Ishikawa (cell line): Measurements from ENCODE around the gene ZNF592.

Experiments
- CEBPB ChIP-seq: IDR thresholded peaks from 2 replicates; pipeline ENCODE4 v1.6.1; 2012
- CREB1 ChIP-seq: IDR thresholded peaks from 2 replicates; pipeline ENCODE4 v1.6.1; 2012; ENCODE audit warnings: low read depth
- EGR1 ChIP-seq: IDR thresholded peaks from 2 replicates; pipeline ENCODE4 v1.6.1; 2012
- EP300 ChIP-seq: IDR thresholded peaks from 2 replicates; pipeline ENCODE4 v1.6.1; 2012; ENCODE audit warnings: borderline replicate concordance
- FOXM1 ChIP-seq: IDR thresholded peaks from 2 replicates; pipeline ENCODE4 v1.6.1; 2012; ENCODE audit warnings: low read depth, borderline replicate concordance
- NFIC ChIP-seq: IDR thresholded peaks from 2 replicates; pipeline ENCODE4 v1.6.1; 2012
- RAD21 ChIP-seq: IDR thresholded peaks from 2 replicates; pipeline ENCODE4 v1.6.1; 2012; ENCODE audit warnings: low read depth
- TAF1 ChIP-seq: IDR thresholded peaks from 2 replicates; pipeline ENCODE4 v1.6.1; 2012; ENCODE audit warnings: low read depth, mild to moderate bottlenecking
- TCF12 ChIP-seq: IDR thresholded peaks from 2 replicates; pipeline ENCODE4 v1.6.1; 2012; ENCODE audit warnings: low read depth
- TEAD4 ChIP-seq: IDR thresholded peaks from 2 replicates; pipeline ENCODE4 v1.6.1; 2012
- YY1 ChIP-seq: IDR thresholded peaks from 2 replicates; pipeline ENCODE4 v1.6.1; 2012; ENCODE audit warnings: low read depth
- ZBTB7A ChIP-seq: IDR thresholded peaks from 2 replicates; pipeline ENCODE4 v1.6.1; 2012; ENCODE audit warnings: low read depth
- TF ChIP-seq, protein P1 (sequence below): IDR thresholded peaks from 2 replicates; pipeline ENCODE4 v1.6.1; 2012
- TF ChIP-seq, protein P2 (sequence below): IDR thresholded peaks from 2 replicates; pipeline ENCODE4 v1.6.1; 2012
- TF ChIP-seq, protein P3 (sequence below): IDR thresholded peaks from 2 replicates; pipeline ENCODE4 v1.6.1; 2012; ENCODE audit warnings: low read depth, mild to moderate bottlenecking

The ZNF592 gene

GRCh38 chr15:84734794-84735479, 13.5 kb upstream of the ZNF592 start:
- TF ChIP-seq TEAD4 (peak; percentile 70), TAF1 (no peak), ZBTB7A (no peak), TCF12 (no peak; the same call in 1 of the 2 replicates), YY1 (no peak), EGR1 (no peak), CEBPB (0 out of 2 replicates have a peak, but pooled peaks have one; percentile 3), NFIC (no peak), FOXM1 (no peak), RAD21 (no peak), CREB1 (no peak), EP300 (no peak)
- TF ChIP-seq, protein P1, sequence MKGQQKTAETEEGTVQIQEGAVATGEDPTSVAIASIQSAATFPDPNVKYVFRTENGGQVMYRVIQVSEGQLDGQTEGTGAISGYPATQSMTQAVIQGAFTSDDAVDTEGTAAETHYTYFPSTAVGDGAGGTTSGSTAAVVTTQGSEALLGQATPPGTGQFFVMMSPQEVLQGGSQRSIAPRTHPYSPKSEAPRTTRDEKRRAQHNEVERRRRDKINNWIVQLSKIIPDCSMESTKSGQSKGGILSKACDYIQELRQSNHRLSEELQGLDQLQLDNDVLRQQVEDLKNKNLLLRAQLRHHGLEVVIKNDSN = no peak
- TF ChIP-seq, protein P2, sequence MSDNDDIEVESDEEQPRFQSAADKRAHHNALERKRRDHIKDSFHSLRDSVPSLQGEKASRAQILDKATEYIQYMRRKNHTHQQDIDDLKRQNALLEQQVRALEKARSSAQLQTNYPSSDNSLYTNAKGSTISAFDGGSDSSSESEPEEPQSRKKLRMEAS = no peak
- TF ChIP-seq, protein P3, sequence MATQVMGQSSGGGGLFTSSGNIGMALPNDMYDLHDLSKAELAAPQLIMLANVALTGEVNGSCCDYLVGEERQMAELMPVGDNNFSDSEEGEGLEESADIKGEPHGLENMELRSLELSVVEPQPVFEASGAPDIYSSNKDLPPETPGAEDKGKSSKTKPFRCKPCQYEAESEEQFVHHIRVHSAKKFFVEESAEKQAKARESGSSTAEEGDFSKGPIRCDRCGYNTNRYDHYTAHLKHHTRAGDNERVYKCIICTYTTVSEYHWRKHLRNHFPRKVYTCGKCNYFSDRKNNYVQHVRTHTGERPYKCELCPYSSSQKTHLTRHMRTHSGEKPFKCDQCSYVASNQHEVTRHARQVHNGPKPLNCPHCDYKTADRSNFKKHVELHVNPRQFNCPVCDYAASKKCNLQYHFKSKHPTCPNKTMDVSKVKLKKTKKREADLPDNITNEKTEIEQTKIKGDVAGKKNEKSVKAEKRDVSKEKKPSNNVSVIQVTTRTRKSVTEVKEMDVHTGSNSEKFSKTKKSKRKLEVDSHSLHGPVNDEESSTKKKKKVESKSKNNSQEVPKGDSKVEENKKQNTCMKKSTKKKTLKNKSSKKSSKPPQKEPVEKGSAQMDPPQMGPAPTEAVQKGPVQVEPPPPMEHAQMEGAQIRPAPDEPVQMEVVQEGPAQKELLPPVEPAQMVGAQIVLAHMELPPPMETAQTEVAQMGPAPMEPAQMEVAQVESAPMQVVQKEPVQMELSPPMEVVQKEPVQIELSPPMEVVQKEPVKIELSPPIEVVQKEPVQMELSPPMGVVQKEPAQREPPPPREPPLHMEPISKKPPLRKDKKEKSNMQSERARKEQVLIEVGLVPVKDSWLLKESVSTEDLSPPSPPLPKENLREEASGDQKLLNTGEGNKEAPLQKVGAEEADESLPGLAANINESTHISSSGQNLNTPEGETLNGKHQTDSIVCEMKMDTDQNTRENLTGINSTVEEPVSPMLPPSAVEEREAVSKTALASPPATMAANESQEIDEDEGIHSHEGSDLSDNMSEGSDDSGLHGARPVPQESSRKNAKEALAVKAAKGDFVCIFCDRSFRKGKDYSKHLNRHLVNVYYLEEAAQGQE = no peak

- TF ChIP-seq FOXM1 = no peak
- no peak for TF ChIP-seq TEAD4
- TF ChIP-seq CREB1 = no peak
- TF ChIP-seq, protein P2 = no peak
- TF ChIP-seq, protein P1 = no peak
- TF ChIP-seq TAF1 = no peak
- no peak for TF ChIP-seq NFIC
Observed at GRCh38 chr15:84736375-84736774, 12.0 kb upstream of the ZNF592 start.

DNA sequence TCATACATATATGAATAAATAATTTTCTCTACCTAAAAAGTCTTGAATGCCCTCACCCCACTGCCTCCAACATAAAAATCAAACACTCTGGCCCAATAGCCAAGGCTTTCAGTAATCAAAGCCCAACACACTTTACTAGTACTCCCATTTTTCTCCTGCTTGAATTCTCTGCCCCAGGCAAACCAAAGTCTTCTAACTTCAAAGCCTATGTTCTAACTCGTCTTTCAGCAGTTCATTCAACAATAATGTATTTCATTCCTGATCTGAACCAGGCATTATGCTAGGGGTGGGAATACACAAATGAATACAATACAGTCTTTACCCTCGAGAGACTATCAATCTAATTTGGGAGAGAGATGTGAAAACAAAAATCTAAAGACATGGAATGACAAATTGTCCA, 11.4 kb upstream of the ZNF592 start:
- TF ChIP-seq, protein P1 = no peak
- TF ChIP-seq, protein P3 = no peak
- TF ChIP-seq EGR1 (no peak), YY1 (no peak), TCF12 (no peak), CEBPB (no peak), TEAD4 (no peak), TAF1 (no peak), CREB1 (no peak), RAD21 (no peak), NFIC (no peak), EP300 (no peak), FOXM1 (no peak)

DNA sequence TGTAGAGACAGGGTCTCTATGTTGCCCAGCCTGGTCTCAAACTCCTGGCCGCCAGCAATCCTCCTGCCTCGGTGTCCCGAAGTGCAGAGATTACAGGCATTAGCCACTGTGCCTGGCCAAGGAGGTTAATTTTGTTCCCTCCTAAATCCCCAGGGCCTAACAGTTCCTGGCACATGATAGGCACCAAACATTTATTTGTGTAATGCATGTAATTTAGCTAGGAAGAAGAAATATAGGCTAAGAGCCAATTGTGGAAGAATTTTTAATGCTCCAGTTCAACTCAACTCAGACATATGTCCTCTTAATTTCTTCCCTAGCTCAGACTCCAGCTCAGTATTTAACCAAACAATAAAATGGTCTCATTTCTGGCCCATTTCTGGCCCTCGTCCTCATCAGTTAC, 7.7 kb upstream of the ZNF592 start:
- TF ChIP-seq, protein P3 = no peak
